ENCODE results near the gene SLC37A2. TPM values are rescaled to one million over a fixed set of nuclear protein-coding genes. Genes with fewer than 3 reads are reported as not detected.
A peak's percentile ranks its signal among the peaks of the same experiment; 100 is the strongest.

SLC37A2 gene
- polyA plus RNA-seq, 3 donors from 2014 or later: 0.37 to 2.1 (median 0.61) TPM

DNA sequence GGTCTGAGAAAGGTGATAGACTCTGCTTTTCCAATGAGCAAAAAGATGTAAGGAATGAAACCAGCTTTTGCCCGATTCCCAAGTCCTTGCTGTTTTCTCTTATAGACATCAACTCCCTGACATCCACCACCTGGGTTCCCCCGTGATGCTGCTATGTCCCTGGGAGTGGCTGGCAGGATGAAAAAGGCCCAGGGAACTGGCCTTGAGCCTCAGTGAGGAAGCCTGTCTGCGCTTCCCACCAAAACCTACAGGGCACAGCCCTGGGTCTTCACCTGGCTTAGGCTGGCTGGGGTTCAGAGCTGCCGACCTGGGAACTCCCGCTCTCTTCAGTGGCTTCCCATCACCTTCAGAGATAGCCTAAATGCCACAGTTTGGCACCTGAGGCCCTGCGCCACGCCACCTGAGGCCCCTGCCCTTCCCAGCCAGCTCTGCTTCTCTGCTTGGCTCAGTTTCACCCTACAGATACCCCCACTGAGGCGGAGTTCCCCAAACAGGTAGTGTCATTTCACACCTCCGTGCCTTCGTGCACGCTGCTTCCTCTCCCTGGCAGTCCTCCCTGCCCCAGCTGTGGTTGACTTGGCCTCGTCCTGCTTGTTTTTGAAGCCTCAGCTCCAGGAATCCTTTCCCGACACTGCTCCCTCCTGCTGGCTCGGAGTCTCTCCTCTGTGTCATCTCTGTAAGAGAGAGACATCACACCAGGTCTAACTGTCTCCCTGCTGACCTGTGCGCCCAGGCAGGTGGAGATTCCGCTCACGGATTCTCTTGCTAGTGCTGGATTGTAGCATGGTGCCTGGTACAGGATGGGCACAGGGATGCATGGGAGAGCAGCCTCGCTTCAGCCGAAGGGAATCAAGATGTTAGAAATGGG, 10.7 kb downstream of the SLC37A2 start:
- H3K4me3 Mint-ChIP-seq: peak overlapping the region in 1 of 5 donors; percentile 18
- H3K27me3 Mint-ChIP-seq (ENCODE audit: low read depth in 3 of 3): peaks cover 2 to 4% (median 4%) of the 10 kb centered on the region in 3 donors
- no peaks in the 10 kb centered on the region for H3K9me3 Mint-ChIP-seq
- no peaks in the 10 kb centered on the region for H3K36me3 Mint-ChIP-seq
- H3K27ac Mint-ChIP-seq: peak overlapping the region in 2 of 6 donors; percentile 40 to 42
- DNase-seq: no peak
- peaks cover 17 to 25% of the 10 kb centered on the region in 2 donors for H3K4me1 Mint-ChIP-seq

DNA sequence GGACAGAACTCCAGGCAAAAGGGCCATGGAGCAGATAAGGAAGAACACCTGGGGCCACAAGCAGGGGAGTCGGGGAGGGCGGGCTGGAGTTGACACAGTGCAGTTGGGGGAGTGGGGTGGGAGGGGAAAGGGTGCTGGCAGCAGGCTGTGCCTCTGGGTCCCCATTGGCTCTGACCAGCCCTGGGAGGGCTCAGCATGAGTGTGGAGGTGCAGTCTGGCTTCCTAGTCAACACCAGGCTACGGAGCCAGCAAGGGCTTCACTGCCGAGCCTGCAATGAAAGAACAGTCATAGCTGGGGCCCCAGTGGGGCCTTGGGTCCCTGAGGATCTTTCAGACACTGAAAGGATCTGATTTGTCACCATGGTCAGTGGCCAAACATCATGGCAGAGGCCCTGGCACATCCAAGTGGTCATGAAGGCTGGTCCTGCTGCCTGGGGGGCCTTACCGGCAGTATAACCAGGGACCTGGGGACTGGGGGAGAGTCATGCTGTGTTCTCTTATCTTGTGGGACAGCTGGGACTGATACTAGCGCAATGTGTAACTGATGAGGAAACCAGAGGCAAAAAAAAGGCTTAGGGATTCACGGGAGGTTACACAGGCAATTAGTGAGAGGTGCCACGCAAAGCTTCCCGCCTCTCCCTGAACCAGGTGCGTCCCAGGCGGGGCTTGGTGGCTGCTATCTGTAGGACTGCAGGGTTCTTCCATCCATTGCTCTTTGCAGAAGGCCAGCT, 11.6 kb downstream of the SLC37A2 start:
- Mint-ChIP-seq H3K27me3 (ENCODE audit: low read depth in 3 of 3) (peaks cover 2 to 4% (median 4%) of the 10 kb centered on the region in 3 donors), H3K4me1 (peaks cover 17 to 19% of the 10 kb centered on the region in 2 donors), H3K27ac (no peak overlapping the region), H3K9me3 (no peaks in the 10 kb centered on the region), H3K4me3 (no peak overlapping the region), H3K36me3 (no peaks in the 10 kb centered on the region)
- no peak for DNase-seq

DNA sequence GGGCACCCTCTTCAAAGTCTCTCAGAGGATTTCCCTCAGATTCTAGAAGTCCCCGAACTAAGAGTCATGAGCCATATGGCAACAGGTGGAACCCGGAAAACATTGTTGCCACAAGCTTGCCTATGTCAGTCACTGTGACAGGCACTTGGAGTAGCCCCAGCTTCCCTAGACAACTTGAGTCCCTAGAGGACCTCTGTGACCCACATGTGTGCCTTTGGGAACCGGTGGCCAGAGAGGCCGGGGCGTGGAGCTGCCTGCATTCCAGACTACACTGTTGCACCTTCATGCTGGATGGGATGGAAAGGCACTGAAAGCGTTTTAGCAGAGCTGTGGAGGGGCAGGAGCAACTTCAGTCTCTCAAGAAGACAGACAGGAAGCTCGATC, 12.1 kb downstream of the SLC37A2 start:
- Mint-ChIP-seq H3K4me1 (peaks cover 13 to 15% of the 10 kb centered on the region in 2 donors), H3K9me3 (no peaks in the 10 kb centered on the region), H3K27me3 (ENCODE audit: low read depth in 3 of 3) (peaks cover 2 to 4% (median 4%) of the 10 kb centered on the region in 3 donors), H3K4me3 (no peak overlapping the region), H3K27ac (no peak overlapping the region), H3K36me3 (no peaks in the 10 kb centered on the region)
- DNase-seq: no peak

- Mint-ChIP-seq H3K9me3 (no peaks in the 10 kb centered on the region), H3K27me3 (ENCODE audit: low read depth in 3 of 3) (peaks cover 4 to 6% (median 6%) of the 10 kb centered on the region in 3 donors), H3K27ac (no peak overlapping the region), H3K4me3 (no peak overlapping the region), H3K36me3 (no peaks in the 10 kb centered on the region), H3K4me1 (peaks cover 7 to 8% of the 10 kb centered on the region in 2 donors)
- no peak for DNase-seq
Measured at GRCh38 chr11:125075900-125076317, 12.8 kb downstream of the SLC37A2 start.

GRCh38 chr11:125076378-125076945, 13.4 kb downstream of the SLC37A2 start:
- Mint-ChIP-seq H3K9me3 (no peaks in the 10 kb centered on the region), H3K36me3 (no peaks in the 10 kb centered on the region), H3K27ac (no peak overlapping the region), H3K4me1 (peaks cover 1 to 3% of the 10 kb centered on the region in 2 donors), H3K27me3 (ENCODE audit: low read depth in 3 of 3) (peaks cover 4 to 6% (median 6%) of the 10 kb centered on the region in 3 donors), H3K4me3 (no peak overlapping the region)
- no peak for DNase-seq

DNA sequence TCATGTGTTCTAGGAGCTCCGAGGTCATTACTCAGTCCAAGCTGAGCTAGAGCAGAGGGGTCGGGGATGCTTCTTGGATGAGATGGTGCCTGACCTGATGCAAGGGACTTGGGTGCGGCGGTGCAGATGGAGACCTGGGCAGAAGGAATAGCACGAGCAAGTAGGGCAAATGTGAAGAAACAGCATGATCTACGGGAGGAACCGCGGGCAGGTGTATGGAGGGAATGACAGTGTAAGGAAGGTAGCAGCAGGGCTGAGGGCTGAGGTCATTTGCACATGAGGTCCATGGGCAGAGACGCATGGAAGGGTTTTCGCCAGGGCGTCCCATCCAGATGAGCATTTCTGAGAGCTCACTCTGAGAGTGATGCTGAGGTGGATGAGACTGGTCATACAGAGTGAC, 14.9 kb downstream of the SLC37A2 start:
- no peaks in the 10 kb centered on the region for H3K9me3 Mint-ChIP-seq
- H3K27me3 Mint-ChIP-seq (ENCODE audit: low read depth in 3 of 3): peaks cover 6 to 7% (median 6%) of the 10 kb centered on the region in 3 donors
- H3K4me1 Mint-ChIP-seq: no peaks in the 10 kb centered on the region
- no peaks in the 10 kb centered on the region for H3K36me3 Mint-ChIP-seq
- H3K4me3 Mint-ChIP-seq: no peak overlapping the region
- no peak overlapping the region for H3K27ac Mint-ChIP-seq
- DNase-seq: no peak

DNA sequence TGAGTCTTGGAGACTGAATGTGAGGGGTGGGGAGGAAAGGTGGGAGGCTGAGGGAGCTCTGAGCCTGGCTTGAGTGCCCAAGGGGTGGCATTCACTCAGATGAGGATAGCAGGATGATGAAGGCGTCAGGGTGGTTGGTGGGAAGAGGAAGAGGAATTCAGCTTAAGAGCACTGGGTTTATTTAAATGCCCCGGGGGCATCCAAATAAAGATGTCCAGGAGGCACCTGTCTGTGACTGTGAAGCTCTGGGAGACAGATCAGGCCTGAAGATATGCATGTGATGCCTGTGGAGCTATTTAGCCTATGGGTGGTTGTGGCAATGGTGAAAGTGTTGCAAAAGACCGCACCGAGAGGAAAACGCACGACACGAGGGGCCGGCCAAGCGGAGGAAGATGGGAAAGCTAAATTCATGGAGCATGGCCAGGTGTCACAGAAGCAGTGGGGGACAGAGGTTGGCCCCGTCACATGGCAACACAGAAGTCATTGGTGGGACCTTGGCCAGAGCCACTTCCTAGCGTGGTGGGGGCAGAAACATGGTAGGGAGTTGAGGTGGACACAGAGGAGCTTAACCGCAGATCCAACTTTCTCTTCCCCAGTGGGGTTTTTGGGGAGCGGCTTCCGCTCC, 15.5 kb downstream of the SLC37A2 start:
- Mint-ChIP-seq H3K27me3 (ENCODE audit: low read depth in 3 of 3) (peaks cover 6 to 7% (median 6%) of the 10 kb centered on the region in 3 donors), H3K9me3 (no peaks in the 10 kb centered on the region), H3K4me1 (no peaks in the 10 kb centered on the region), H3K36me3 (no peaks in the 10 kb centered on the region), H3K27ac (no peak overlapping the region), H3K4me3 (no peak overlapping the region)
- DNase-seq: no peak

DNA sequence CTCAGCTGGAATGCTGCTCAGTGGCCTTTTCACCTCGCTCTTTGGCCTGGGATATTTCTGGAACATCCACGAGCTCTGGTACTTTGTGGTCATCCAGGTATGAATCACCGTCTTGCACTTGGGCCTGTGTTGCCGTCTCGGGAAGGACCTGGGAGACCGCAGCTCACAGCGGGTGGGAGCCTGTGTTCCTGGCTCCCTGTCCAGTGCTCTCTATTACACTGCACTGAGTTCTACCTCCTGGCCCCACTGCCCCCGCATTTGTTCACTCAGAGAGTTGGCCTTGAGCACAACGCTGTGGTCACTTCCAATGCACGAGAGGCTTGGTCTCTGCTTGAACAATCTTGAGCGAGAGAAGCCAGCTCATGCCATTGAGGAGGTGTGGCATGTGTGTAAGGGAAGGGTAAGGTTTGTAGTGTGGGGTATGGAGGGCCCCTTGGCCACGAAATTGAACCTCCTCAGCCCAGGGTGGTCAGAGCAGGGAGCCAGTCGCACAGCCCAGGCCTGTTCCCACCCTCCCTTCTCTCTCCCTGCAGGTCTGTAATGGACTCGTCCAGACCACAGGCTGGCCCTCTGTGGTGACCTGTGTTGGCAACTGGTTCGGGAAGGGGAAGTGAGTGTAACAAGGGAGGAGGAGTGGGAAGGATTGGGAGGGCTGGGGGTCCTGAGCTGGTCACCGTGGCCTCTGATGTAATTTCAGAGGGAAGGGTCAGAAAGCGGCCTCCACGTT, 16.2 kb downstream of the SLC37A2 start:
- Mint-ChIP-seq H3K36me3 (no peaks in the 10 kb centered on the region), H3K4me3 (no peak overlapping the region)
- no peak for DNase-seq

DNA sequence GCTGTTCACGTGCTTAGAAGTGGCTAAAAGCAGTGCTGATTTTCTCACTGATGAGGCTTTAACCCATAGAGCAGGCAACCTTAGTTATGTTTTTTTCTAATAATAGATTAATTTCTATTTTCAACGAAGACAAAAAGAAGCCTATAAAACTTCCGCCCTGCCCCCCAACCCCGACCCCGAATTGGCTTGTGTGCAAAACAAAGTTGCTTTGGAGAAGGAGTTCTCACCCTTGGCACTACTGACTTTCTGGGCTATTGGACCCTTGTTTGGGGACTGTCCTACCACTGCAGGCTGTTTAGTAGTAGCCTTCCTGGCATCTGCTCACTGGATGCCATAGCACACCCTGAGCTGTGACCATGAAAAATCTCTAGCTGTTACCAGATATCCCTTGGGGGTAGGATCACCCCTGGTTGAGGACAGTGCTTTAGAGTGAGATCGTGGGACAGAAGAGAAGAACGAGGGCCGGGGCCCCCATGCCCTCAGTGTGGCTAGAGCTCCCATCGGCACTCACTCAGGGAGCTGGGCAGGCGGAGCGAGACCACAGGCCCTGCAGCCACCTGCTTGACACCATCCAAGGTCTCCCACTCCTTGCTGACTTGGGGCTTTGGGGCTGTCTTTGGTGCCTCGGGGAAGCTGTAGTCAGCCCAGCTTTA, 16.9 kb downstream of the SLC37A2 start:
- H3K27me3 Mint-ChIP-seq (ENCODE audit: low read depth in 3 of 3): peaks cover 6 to 7% (median 6%) of the 10 kb centered on the region in 3 donors
- no peaks in the 10 kb centered on the region for H3K4me1 Mint-ChIP-seq
- no peak for DNase-seq
- no peak overlapping the region for H3K4me3 Mint-ChIP-seq
- no peak overlapping the region for H3K27ac Mint-ChIP-seq
- no peaks in the 10 kb centered on the region for H3K9me3 Mint-ChIP-seq
- H3K36me3 Mint-ChIP-seq: no peaks in the 10 kb centered on the region

More for the DNA sequence above, 16.2 kb downstream of the SLC37A2 start:
- H3K4me1 Mint-ChIP-seq: no peaks in the 10 kb centered on the region
- peaks cover 6 to 7% (median 6%) of the 10 kb centered on the region in 3 donors for H3K27me3 Mint-ChIP-seq (ENCODE audit: low read depth in 3 of 3)
- H3K9me3 Mint-ChIP-seq: no peaks in the 10 kb centered on the region
- H3K27ac Mint-ChIP-seq: no peak overlapping the region

GRCh38 chr11:125080531-125080911, 17.4 kb downstream of the SLC37A2 start:
- H3K4me3 Mint-ChIP-seq: no peak overlapping the region
- H3K9me3 Mint-ChIP-seq: no peaks in the 10 kb centered on the region
- DNase-seq: no peak
- H3K27ac Mint-ChIP-seq: no peak overlapping the region
- no peaks in the 10 kb centered on the region for H3K4me1 Mint-ChIP-seq
- H3K36me3 Mint-ChIP-seq: no peaks in the 10 kb centered on the region
- H3K27me3 Mint-ChIP-seq (ENCODE audit: low read depth in 3 of 3): peaks cover 5 to 6% (median 6%) of the 10 kb centered on the region in 3 donors

DNA sequence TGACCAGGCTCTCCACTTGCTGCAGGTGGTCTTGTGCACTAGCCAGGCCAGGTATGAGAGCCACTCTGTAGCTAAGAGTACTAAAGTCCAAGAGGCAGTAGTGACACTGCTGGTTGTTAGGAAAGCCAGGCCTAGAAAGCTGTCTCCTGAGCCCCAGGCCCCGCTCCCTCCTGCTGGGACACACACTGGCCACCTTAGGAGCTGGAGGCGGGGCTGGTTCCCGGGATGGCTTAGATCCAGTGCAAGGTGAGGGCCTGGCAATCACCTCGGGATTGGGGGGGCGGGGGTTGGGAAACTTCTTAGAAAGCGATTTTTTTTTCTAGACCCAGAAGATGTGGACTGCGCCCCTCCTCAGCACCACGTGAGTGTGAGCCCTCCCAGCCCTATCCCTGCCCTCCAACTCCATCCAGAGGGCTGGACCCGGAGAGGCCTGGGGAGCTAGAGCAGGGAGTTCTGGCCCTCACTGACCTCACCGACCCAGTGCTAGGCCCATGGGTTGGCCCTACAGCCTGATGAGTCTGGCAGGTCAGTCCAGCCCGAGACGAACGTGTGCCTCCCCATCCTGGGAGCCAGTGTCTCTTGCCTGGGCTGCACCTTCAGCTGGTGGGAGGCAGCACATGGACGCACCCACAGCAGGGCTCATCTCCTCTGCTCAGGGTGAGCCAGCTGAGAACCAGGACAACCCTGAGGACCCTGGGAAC, 18.1 kb downstream of the SLC37A2 start:
- Mint-ChIP-seq H3K9me3 (no peaks in the 10 kb centered on the region), H3K27me3 (ENCODE audit: low read depth in 3 of 3) (peaks cover 3 to 6% (median 5%) of the 10 kb centered on the region in 3 donors), H3K4me1 (no peaks in the 10 kb centered on the region), H3K27ac (no peak overlapping the region), H3K4me3 (no peak overlapping the region), H3K36me3 (no peaks in the 10 kb centered on the region)
- DNase-seq: no peak

DNA sequence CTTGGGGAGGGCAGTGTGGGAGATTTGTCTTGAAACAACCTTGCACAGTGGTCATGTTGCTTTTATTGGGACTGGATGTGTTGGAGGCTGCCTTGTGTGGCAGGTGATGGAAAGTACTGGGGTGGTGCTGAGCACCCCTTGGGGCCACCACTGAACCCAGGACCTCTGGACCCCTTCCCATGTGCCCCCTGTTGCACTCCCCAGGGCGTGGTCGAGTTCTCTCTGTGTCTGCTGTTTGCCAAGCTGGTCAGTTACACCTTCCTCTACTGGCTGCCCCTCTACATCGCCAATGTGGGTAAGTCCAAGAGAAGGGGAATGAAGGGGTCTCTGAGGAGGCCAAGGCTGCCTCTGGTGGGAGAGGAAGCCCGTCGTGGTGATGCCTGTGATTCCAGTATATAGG, 18.9 kb downstream of the SLC37A2 start:
- Mint-ChIP-seq H3K4me3 (no peak overlapping the region), H3K27ac (no peak overlapping the region), H3K4me1 (no peaks in the 10 kb centered on the region), H3K9me3 (no peaks in the 10 kb centered on the region), H3K27me3 (ENCODE audit: low read depth in 3 of 3) (peaks cover 5 to 6% (median 5%) of the 10 kb centered on the region in 3 donors), H3K36me3 (no peaks in the 10 kb centered on the region)
- no peak for DNase-seq
